Measurements from ENCODE around the gene SORBS1.

DNA sequence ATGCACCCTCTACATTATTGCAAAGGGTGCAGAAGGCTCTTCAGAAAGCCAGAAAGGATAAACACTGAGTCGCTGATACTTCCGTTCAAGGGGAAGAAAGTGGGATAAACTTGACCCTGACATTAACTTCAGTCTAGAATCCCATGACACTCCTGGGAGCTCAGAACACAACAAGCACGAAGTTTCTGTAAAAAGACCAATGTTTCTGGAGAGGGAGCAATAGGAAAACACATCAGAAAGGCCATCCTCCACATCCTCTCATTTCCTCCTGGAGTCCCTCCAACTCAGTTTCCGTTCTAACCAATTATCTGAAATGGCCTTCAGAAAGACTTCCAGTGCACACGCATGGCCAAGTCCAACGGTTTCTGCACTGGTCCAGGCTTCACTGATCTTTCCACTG, 113.5 kb downstream of the SORBS1 start:
- no peak for TF ChIP-seq POLR2A (IDR thresholded peaks at IDR 0.05)
- no peak for TF ChIP-seq CTCF (IDR thresholded peaks at IDR 0.05)
- peak in 1 of 3 donors; percentile 14 for TF ChIP-seq POLR2AphosphoS5 (IDR thresholded peaks at IDR 0.05)
- TF ChIP-seq EP300 (IDR thresholded peaks at IDR 0.05; ENCODE audit: low read depth): no peak
